BE2C (cell line): Measurements from ENCODE around the gene BICRA.
"Not testable (repeated sequence)": the region's sequence is repeated elsewhere in the genome, so short reads cannot be mapped to it uniquely, and the experiment has no call there.

Source experiments
- DNase-seq: peaks from one replicate; pipeline ENCODE4 v3.0.0-alpha.2; 2020
- H3K27me3 ChIP-seq: fragments of 250-450 bp; sonication (Bioruptor Pico); 2 replicates; pipeline ENCODE4 v1.5.1; 2020; ENCODE audit warnings: mild to moderate bottlenecking
- H3K36me3 ChIP-seq: fragments of 250-450 bp; sonication (Bioruptor Pico); 2 replicates; pipeline ENCODE4 v1.5.1; 2020; ENCODE audit warnings: mild to moderate bottlenecking
- H3K4me1 ChIP-seq: fragments of 250-450 bp; sonication (Bioruptor Pico); 2 replicates; pipeline ENCODE4 v1.5.1; 2020
- H3K4me3 ChIP-seq: 2 replicates; pipeline ENCODE4 v1.5.1; 2011; ENCODE audit warnings: low read depth, low read length
- H3K9me3 ChIP-seq: fragments of 250-450 bp; sonication (Bioruptor Pico); 2 replicates; pipeline ENCODE4 v1.5.1; 2020
- CTCF ChIP-seq: IDR thresholded peaks from 2 replicates; pipeline ENCODE4 v1.5.1; 2012; ENCODE audit warnings: mild to moderate bottlenecking, low read depth, low read length

BICRA gene

GRCh38 chr19:47663911-47664771 lies 55.2 kb downstream of the BICRA start:
- H3K9me3 ChIP-seq = no peaks in the 10 kb centered on the region
- H3K27me3 ChIP-seq = no peaks in the 10 kb centered on the region
- H3K4me1 ChIP-seq = peaks cover 7% of the 10 kb centered on the region
- H3K36me3 ChIP-seq = peaks cover 3% of the 10 kb centered on the region
- no peak for DNase-seq
- H3K4me3 ChIP-seq = no peak overlapping the region
- no peak for TF ChIP-seq CTCF

- DNase-seq, H3K4me3 ChIP-seq, H3K27me3 ChIP-seq, H3K9me3 ChIP-seq, H3K4me1 ChIP-seq: not testable (repeated sequence)
- peaks cover 15% of the 10 kb centered on the region for H3K36me3 ChIP-seq
These were observed 59.6 kb downstream of the BICRA start for GRCh38 chr19:47668556-47668955.

DNA sequence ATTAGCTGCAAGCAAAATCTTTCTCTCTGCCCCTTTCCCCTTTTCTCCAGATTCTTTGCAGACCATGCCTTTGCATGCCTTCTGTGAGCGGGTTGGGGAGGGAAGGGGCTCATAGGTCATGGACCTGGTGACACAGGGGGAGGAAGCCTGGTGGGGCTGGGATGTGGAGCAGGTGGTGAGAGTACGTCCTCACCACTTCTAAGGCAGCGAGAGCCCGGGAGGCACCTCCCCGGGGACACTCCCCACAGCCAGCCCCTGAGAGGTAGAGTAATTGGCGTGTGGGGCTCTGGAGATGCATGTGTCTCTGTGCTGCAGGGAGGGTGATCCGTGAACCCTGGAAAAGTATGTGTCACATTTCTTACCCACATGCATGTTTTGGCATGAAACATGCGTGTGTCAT lies 61.8 kb downstream of the BICRA start:
- H3K36me3 ChIP-seq = peaks cover 18% of the 10 kb centered on the region

GRCh38 chr19:47671499-47671898 lies 62.6 kb downstream of the BICRA start:
- Histone ChIP-seq H3K27me3 (no peaks in the 10 kb centered on the region), H3K4me3 (no peak overlapping the region), H3K9me3 (no peaks in the 10 kb centered on the region), H3K36me3 (peaks cover 18% of the 10 kb centered on the region), H3K4me1 (peaks cover 4% of the 10 kb centered on the region)
- TF ChIP-seq CTCF = no peak
- DNase-seq = no peak

More for the DNA sequence above, 61.8 kb downstream of the BICRA start:
- H3K4me1 ChIP-seq = peaks cover 4% of the 10 kb centered on the region
- DNase-seq = no peak
- H3K9me3 ChIP-seq = no peaks in the 10 kb centered on the region
- no peaks in the 10 kb centered on the region for H3K27me3 ChIP-seq
- no peak for TF ChIP-seq CTCF
- H3K4me3 ChIP-seq = no peak overlapping the region

DNA sequence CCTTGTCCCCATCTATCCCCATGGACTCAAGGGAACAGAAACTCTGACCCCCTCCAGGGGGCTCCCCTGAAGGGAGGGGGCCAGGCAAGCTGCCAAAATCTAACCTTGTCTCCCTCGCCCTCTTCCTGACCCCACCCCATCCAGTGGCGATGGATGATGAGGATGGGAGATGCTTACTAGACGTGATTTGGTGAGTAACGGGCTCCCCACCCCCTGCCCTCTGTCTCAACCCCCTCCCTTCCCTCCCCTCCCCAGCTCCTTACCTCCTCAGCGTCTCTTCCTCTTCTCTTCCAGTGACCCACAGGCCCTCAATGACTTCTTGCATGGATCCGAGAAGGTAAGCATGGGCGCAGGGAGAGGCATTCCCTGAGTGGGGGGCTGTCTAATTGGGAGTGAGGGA lies 64.5 kb downstream of the BICRA start:
- H3K4me1 ChIP-seq = no peaks in the 10 kb centered on the region
- peaks cover 18% of the 10 kb centered on the region for H3K36me3 ChIP-seq
- no peak overlapping the region for H3K4me3 ChIP-seq
- DNase-seq = no peak
- H3K27me3 ChIP-seq = no peaks in the 10 kb centered on the region
- TF ChIP-seq CTCF = no peak
- no peaks in the 10 kb centered on the region for H3K9me3 ChIP-seq

DNA sequence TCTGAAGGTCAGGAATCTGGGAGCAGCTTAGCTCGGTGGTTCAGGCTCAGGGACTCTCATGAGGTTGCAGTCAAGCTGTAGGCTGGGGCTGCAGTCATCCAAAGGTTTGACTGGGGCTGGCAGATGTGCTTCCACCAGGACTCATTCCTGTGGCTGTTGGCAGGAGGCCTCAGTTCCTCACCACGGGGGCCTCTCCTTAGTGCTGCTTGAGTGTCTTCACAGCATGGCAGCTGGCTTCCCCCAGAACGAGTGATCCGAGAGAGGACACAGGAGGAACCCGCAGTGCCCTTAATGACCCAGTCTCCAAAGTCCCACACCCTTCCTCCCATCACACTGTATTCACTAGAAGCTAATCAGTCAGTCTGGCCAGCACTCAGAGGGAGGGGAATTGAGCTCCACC lies 65.6 kb downstream of the BICRA start:
- Histone ChIP-seq H3K27me3 (no peaks in the 10 kb centered on the region), H3K4me3 (no peak overlapping the region), H3K36me3 (peaks cover 25% of the 10 kb centered on the region), H3K4me1 (no peaks in the 10 kb centered on the region), H3K9me3 (no peaks in the 10 kb centered on the region)
- no peak for TF ChIP-seq CTCF
- no peak for DNase-seq
